NT2/D1 (cell line): Measurements from ENCODE around the gene TMEM50B.

Experiments
- SUZ12 ChIP-seq: IDR thresholded peaks from 2 replicates; pipeline ENCODE4 v1.6.1; 2011; ENCODE audit not compliant: insufficient read length, insufficient read depth; ENCODE audit errors: extremely low read depth
- YY1 ChIP-seq: IDR thresholded peaks from 2 replicates; pipeline ENCODE4 v1.6.1; 2011; ENCODE audit not compliant: insufficient read length, insufficient read depth
- ZNF274 ChIP-seq: IDR thresholded peaks from 2 replicates; pipeline ENCODE4 v1.6.1; 2011; ENCODE audit warnings: mild to moderate bottlenecking, low read depth, low read length

- TF ChIP-seq YY1 (no peak), ZNF274 (no peak), SUZ12 (no peak)
Measured at GRCh38 chr21:33496345-33496744, 16.6 kb upstream of the TMEM50B start.
